ENCODE results near the gene GJC3. TPM values are rescaled to one million over a fixed set of nuclear protein-coding genes. Genes with fewer than 3 reads are reported as not detected.

Gene GJC3
- total and polyA plus RNA-seq, 9 of the 15 experiments (the other 6 are each of a cell fraction or from before 2014, with no cell fraction given), result 0.10 to 0.45 (median 0.28) TPM; not detected in 1

DNA sequence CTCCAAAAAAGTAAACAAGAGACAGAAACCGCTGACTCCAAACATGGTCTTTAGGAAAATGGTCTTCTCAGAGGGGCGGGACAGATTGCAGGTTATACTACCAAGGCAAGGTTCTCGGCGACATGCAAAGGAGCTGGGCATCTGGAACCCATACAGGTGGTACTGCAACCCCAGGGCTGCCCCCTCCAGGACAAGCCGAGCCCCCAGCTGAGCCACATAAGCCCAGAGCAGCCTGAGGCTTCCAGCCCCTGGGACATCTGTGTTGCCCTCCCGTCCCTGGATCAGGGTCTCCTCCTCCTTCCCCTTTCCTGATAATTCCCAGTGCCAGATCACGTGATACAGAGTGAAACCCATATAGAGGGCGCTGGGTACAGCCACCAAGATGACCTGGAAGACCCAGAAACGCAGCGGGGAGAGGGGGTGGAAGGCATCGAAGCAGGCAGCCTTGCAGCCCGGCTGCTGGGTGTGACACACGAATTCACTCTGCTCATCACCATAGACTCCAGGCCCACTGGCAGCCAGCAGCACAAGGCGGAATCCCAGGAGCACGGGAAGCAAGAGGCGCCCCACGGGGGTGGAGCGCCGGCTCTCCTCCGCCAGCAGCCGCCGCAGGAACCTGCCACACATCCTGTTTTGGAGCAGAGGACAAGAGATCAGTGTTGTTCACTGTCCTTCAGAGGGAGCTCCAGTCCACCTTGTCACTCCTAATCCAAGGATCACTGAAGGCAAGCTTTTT, at the start of gene GJC3 (continued):
- TF ChIP-seq, protein P1, sequence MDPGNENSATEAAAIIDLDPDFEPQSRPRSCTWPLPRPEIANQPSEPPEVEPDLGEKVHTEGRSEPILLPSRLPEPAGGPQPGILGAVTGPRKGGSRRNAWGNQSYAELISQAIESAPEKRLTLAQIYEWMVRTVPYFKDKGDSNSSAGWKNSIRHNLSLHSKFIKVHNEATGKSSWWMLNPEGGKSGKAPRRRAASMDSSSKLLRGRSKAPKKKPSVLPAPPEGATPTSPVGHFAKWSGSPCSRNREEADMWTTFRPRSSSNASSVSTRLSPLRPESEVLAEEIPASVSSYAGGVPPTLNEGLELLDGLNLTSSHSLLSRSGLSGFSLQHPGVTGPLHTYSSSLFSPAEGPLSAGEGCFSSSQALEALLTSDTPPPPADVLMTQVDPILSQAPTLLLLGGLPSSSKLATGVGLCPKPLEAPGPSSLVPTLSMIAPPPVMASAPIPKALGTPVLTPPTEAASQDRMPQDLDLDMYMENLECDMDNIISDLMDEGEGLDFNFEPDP (CRISPR knock-in tag; IDR thresholded peaks at IDR 0.05), result no peak
- TF ChIP-seq SIX5 (IDR thresholded peaks at IDR 0.05; ENCODE audit: borderline replicate concordance in 1 of 2, insufficient read depth in 1 of 2, low read depth in 1 of 2, low read length in 2 of 2), result no peak
- TF ChIP-seq ASH1L (IDR thresholded peaks at IDR 0.05; ENCODE audit: borderline replicate concordance, low read depth, partially characterized antibody), result no peak
- no peak for TF ChIP-seq ZNF347 (CRISPR knock-in tag; IDR thresholded peaks at IDR 0.05; ENCODE audit: low read depth)
- TF ChIP-seq, protein P2, sequence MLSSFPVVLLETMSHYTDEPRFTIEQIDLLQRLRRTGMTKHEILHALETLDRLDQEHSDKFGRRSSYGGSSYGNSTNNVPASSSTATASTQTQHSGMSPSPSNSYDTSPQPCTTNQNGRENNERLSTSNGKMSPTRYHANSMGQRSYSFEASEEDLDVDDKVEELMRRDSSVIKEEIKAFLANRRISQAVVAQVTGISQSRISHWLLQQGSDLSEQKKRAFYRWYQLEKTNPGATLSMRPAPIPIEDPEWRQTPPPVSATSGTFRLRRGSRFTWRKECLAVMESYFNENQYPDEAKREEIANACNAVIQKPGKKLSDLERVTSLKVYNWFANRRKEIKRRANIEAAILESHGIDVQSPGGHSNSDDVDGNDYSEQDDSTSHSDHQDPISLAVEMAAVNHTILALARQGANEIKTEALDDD (IDR thresholded peaks at IDR 0.05), result no peak
- peak; percentile 32; the same call in 1 of the 2 replicates for TF ChIP-seq RBFOX2 (IDR thresholded peaks at IDR 0.05; ENCODE audit: low read depth, low read length)
- no peak for TF ChIP-seq ZFX (CRISPR knock-in tag; IDR thresholded peaks at IDR 0.05)
- TF ChIP-seq ZNF197 (CRISPR knock-in tag; IDR thresholded peaks at IDR 0.05; ENCODE audit: low read depth), result no peak
- no peak for TF ChIP-seq CBFA2T3 (IDR thresholded peaks at IDR 0.05)
- TF ChIP-seq, protein P3, sequence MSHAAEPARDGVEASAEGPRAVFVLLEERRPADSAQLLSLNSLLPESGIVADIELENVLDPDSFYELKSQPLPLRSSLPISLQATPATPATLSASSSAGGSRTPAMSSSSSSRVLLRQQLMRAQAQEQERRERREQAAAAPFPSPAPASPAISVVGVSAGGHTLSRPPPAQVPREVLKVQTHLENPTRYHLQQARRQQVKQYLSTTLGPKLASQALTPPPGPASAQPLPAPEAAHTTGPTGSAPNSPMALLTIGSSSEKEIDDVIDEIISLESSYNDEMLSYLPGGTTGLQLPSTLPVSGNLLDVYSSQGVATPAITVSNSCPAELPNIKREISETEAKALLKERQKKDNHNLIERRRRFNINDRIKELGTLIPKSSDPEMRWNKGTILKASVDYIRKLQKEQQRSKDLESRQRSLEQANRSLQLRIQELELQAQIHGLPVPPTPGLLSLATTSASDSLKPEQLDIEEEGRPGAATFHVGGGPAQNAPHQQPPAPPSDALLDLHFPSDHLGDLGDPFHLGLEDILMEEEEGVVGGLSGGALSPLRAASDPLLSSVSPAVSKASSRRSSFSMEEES (CRISPR knock-in tag; IDR thresholded peaks at IDR 0.05), result peak; percentile 97
- no peak for TF ChIP-seq ZNF263 (CRISPR knock-in tag; IDR thresholded peaks at IDR 0.05; ENCODE audit: borderline replicate concordance)
- no peak for TF ChIP-seq C11orf30 (IDR thresholded peaks at IDR 0.05; ENCODE audit: low read depth)
- no peak for TF ChIP-seq ZC3H8 (IDR thresholded peaks at IDR 0.05)
- peak; percentile 13; the same call in 1 of the 2 replicates for TF ChIP-seq MAFK (IDR thresholded peaks at IDR 0.05; ENCODE audit: low read length)
- TF ChIP-seq, protein P4, sequence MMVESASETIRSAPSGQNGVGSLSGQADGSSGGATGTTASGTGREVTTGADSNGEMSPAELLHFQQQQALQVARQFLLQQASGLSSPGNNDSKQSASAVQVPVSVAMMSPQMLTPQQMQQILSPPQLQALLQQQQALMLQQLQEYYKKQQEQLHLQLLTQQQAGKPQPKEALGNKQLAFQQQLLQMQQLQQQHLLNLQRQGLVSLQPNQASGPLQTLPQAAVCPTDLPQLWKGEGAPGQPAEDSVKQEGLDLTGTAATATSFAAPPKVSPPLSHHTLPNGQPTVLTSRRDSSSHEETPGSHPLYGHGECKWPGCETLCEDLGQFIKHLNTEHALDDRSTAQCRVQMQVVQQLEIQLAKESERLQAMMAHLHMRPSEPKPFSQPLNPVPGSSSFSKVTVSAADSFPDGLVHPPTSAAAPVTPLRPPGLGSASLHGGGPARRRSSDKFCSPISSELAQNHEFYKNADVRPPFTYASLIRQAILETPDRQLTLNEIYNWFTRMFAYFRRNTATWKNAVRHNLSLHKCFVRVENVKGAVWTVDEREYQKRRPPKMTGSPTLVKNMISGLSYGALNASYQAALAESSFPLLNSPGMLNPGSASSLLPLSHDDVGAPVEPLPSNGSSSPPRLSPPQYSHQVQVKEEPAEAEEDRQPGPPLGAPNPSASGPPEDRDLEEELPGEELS (CRISPR knock-in tag; IDR thresholded peaks at IDR 0.05; ENCODE audit: borderline replicate concordance), result no peak
- TF ChIP-seq SRF (CRISPR knock-in tag; IDR thresholded peaks at IDR 0.05), result peak in 1 of 2 experiments; percentile 51; a peak in 1 of 4 replicates
- TF ChIP-seq WHSC1 (IDR thresholded peaks at IDR 0.05; ENCODE audit: low read length), result no peak
- TF ChIP-seq BRD9 (IDR thresholded peaks at IDR 0.05; ENCODE audit: low read depth, partially characterized antibody), result no peak
- TF ChIP-seq PTRF (tag; IDR thresholded peaks at IDR 0.05), result no peak
- TF ChIP-seq PRMT5 (CRISPR knock-in tag; IDR thresholded peaks at IDR 0.05), result no peak
- TF ChIP-seq, protein P5, sequence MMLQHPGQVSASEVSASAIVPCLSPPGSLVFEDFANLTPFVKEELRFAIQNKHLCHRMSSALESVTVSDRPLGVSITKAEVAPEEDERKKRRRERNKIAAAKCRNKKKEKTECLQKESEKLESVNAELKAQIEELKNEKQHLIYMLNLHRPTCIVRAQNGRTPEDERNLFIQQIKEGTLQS (IDR thresholded peaks at IDR 0.05), result no peak
- TF ChIP-seq, protein P5 (CRISPR knock-in tag; conservative IDR thresholded peaks at IDR 0.05), result no peak

Measured in K562 (cell line).